HepG2 (cell line): ENCODE results near the gene SETD2. TPM values are rescaled to one million over a fixed set of nuclear protein-coding genes. Genes with fewer than 3 reads are reported as not detected.

Source experiments
- ATAC-seq: fragments of 200-7000 bp; cut with Tn5 transposase; 3 replicates; pipeline ENCODE4 v1.9.1; 2020; ENCODE audit warnings: mild to moderate bottlenecking, moderate library complexity
- BruUV-seq: library from RNA; stranded (reverse); fragments of 400-500 nt; replicated peaks from 2 replicates; lab custom pipeline; 2021; lab: Mats Ljungman, UMichigan
- CTCF ChIA-PET: fragments of 300-600 bp; formaldehyde crosslinking; extraction: SDS; loops from one replicate; lab custom pipeline; 2021; ENCODE audit warnings: low total read pairs, inconsistent platforms, low intra/inter-chr PET ratio; lab: Yijun Ruan, JAX
- POLR2A ChIA-PET: fragments of 350-600 bp; sonication (Branson Sonifier 250); formaldehyde crosslinking; loops from one replicate; lab custom pipeline; 2020; ENCODE audit warnings: antibody characterized with exemption, inconsistent platforms; lab: Yijun Ruan, JAX
- DNase-seq: peaks from one replicate; pipeline ENCODE4 v3.0.0-alpha.2; 2015; ENCODE audit warnings: low spot score
- FAIRE-seq: peaks from 3 replicates; lab custom pipeline; 2011; peaks lifted over from hg19 to GRCh38; lab: Jason Lieb, UNC
- H2AFZ ChIP-seq: one replicate; pipeline ENCODE4 v1.6.1; 2011; ENCODE audit warnings: low read length, inconsistent platforms
- H3K27ac ChIP-seq: fragments of 300-600 bp; 3 replicates; pipeline ENCODE4 v1.8.0; 2011; ENCODE audit warnings: mixed run types, mild to moderate bottlenecking, mixed read lengths, low read length, inconsistent platforms; ENCODE audit not compliant: insufficient read depth; ENCODE audit errors: extremely low read length
- H3K27me3 ChIP-seq, 2 experiments: fragments of 200-600 bp in 1 of 2; 2 replicates in 1 of 2; 3 replicates in 1 of 2; pipeline versions ENCODE4 v1.6.0 to v1.8.0; 2011; ENCODE audit warnings: low read length in 2 of 2, mild to moderate bottlenecking in 2 of 2, moderate library complexity in 2 of 2, inconsistent platforms in 1 of 2; ENCODE audit not compliant: insufficient read depth in 2 of 2, control insufficient read depth in 1 of 2
- H3K36me3 ChIP-seq, 2 experiments: fragments of 200-600 bp in 1 of 2; replicated peaks in 1 of 2; 2 replicates in 1 of 2; 3 replicates in 1 of 2; pipeline versions ENCODE4 v1.5.1 to v1.8.0; 2011; ENCODE audit warnings: low read length in 2 of 2, inconsistent platforms in 1 of 2; ENCODE audit not compliant: insufficient read depth in 2 of 2, control insufficient read depth in 1 of 2
- H3K4me1 ChIP-seq: 2 replicates; pipeline ENCODE4 v1.5.1; 2012; ENCODE audit warnings: low read length, inconsistent platforms; ENCODE audit not compliant: insufficient read depth
- H3K4me2 ChIP-seq: 2 replicates; pipeline ENCODE4 v1.6.0; 2011; ENCODE audit warnings: low read depth, low read length, inconsistent platforms
- H3K4me3 ChIP-seq, 3 experiments: fragments of 200-600 bp in 1 of 3; sonication (generic), shearing (Covaris generic) in 1 of 3; replicated peaks in 1 of 3; 2 replicates each; pipeline ENCODE4 v1.5.1; 2011 to 2016; ENCODE audit warnings: low read length in 3 of 3, inconsistent platforms in 2 of 3, low read depth in 2 of 3, mild to moderate bottlenecking in 2 of 3, control low read depth in 1 of 3, mixed read lengths in 1 of 3; ENCODE audit not compliant: insufficient read depth in 1 of 3
- H3K79me2 ChIP-seq: one replicate; pipeline ENCODE4 v1.6.1; 2011; ENCODE audit warnings: low read length, inconsistent platforms; ENCODE audit not compliant: insufficient read depth
- H3K9ac ChIP-seq: 2 replicates; pipeline ENCODE4 v1.6.0; 2011; ENCODE audit warnings: mild to moderate bottlenecking, low read depth, low read length, inconsistent platforms; ENCODE audit not compliant: insufficient read depth
- H3K9me3 ChIP-seq: 2 replicates; pipeline ENCODE4 v1.5.1; 2012; ENCODE audit warnings: mild to moderate bottlenecking, low read length
- H4K20me1 ChIP-seq: 2 replicates; pipeline ENCODE4 v1.6.0; 2011; ENCODE audit warnings: inconsistent platforms, mild to moderate bottlenecking, low read length, moderate library complexity; ENCODE audit not compliant: insufficient read depth
- ELF1 ChIP-seq: sonication (generic); formaldehyde crosslinking; IDR thresholded peaks from 2 replicates; pipeline ENCODE4 v1.4.0; 2020; ENCODE audit warnings: missing genetic modification reagents
- FLYWCH1 ChIP-seq: sonication (generic); formaldehyde crosslinking; IDR thresholded peaks from 2 replicates; pipeline ENCODE4 v1.8.1; 2023; ENCODE audit warnings: mild to moderate bottlenecking, missing genetic modification reagents
- PITX1 ChIP-seq: sonication (generic); formaldehyde crosslinking; IDR thresholded peaks from 2 replicates; pipeline ENCODE4 v1.5.1; 2020; ENCODE audit warnings: mild to moderate bottlenecking, missing genetic modification reagents
- TEAD2 ChIP-seq: sonication (generic); formaldehyde crosslinking; IDR thresholded peaks from 2 replicates; pipeline ENCODE4 v1.9.0; 2021; ENCODE audit warnings: missing genetic modification reagents
- ZBTB26 ChIP-seq: IDR thresholded peaks from 2 replicates; pipeline ENCODE4 v1.6.1; 2016; ENCODE audit warnings: missing compliant biosample characterization, missing genetic modification reagents, borderline replicate concordance
- ZFP41 ChIP-seq: sonication (generic); formaldehyde crosslinking; IDR thresholded peaks from 2 replicates; pipeline ENCODE4 v1.4.0; 2020; ENCODE audit warnings: mild to moderate bottlenecking, missing genetic modification reagents, borderline replicate concordance
- ZNF335 ChIP-seq: sonication (generic); formaldehyde crosslinking; IDR thresholded peaks from 2 replicates; pipeline ENCODE4 v1.4.0; 2020; ENCODE audit warnings: missing genetic modification reagents
- ZNF609 ChIP-seq: sonication (generic); formaldehyde crosslinking; IDR thresholded peaks from 2 replicates; pipeline ENCODE4 v1.4.0; 2020; ENCODE audit warnings: mild to moderate bottlenecking, missing genetic modification reagents, borderline replicate concordance
- ZNF777 ChIP-seq: sonication (generic); formaldehyde crosslinking; IDR thresholded peaks from 2 replicates; pipeline ENCODE4 v1.4.0; 2020; ENCODE audit warnings: missing genetic modification reagents
- WGBS: methylation state at CpG from one replicate; pipeline ENCODE4 v1.1.6; 2017; ENCODE audit warnings: low lambda C conversion rate; 5-methylcytosine and 5-hydroxymethylcytosine counted together
- in situ Hi-C: cut with HindIII; loops from 2 replicates; pipeline ENCODE4 v1.10.0; 2017; ENCODE audit warnings: low pct_unique_long_range_greater_than_20kb; ENCODE audit not compliant: extremely low pct_ligation_motif_present
- intact Hi-C: fragments of 100-400 bp; cut with micrococcal nuclease; formaldehyde crosslinking; loops from one replicate; pipeline ENCODE4 v1.10.0; 2022; ENCODE audit not compliant: unreplicated experiment
- polyA plus RNA-seq, 8 experiments: library from polyadenylated mRNA; depleted of rRNA in 3 of 8; stranded (reverse) in 7 of 8; unstranded in 1 of 8; fragments of >200 nt; fragmentation: Illumina TruSeq in 4 of 8; extraction: Trizol in 4 of 8; gene quantifications; 2 replicates each; pipeline versions ENCODE4 v1.2.1 to v1.2.3, GENCODE V29; 2011 to 2016; ENCODE audit warnings: low read depth in 4 of 8, missing spikeins in 1 of 8, mixed read lengths in 1 of 8; ENCODE audit not compliant: insufficient read depth in 1 of 8
- total RNA-seq, 5 experiments: library from RNA; depleted of rRNA; stranded (reverse); fragments of >200 nt; fragmentation: Illumina TruSeq; extraction: Trizol; gene quantifications; 2 replicates each; pipeline ENCODE4 v1.2.3, GENCODE V29; 2016; ENCODE audit warnings: low read depth in 1 of 5

Gene SETD2
- total and polyA plus RNA-seq, 2 of the 13 experiments (the other 11 are each of a cell fraction or from before 2014, with no cell fraction given), result 14.2 to 24.2 TPM

- H3K9me3 ChIP-seq, result no peaks in the 10 kb centered on the region
- H3K27me3 ChIP-seq, result no peaks in the 10 kb centered on the region
- in situ Hi-C loops (no loop called here), intact Hi-C loops (no loop called here)
- no peak for ATAC-seq
- no peak overlapping the region for H3K4me2 ChIP-seq
- peaks cover 5 to 8% of the 10 kb centered on the region in 2 experiments; a peak in 3 of 5 replicates for H3K36me3 ChIP-seq
- H4K20me1 ChIP-seq, result no peaks in the 10 kb centered on the region
- H3K4me1 ChIP-seq, result peaks cover 12% of the 10 kb centered on the region
- no peak overlapping the region for H3K4me3 ChIP-seq
- H3K27ac ChIP-seq, result no peak overlapping the region
- no TSS peak for BruUV-seq
- ChIA-PET CTCF (interaction anchor here (2.0 kb wide), 1 partner anchor 76 kb away, joined by 27 read pairs; no protein-coding TSS in a partner anchor), POLR2A (no interaction called here)
- DNase-seq, result no peak
- no peak for FAIRE-seq
- no peak overlapping the region for H3K9ac ChIP-seq
- no peak overlapping the region for H2AFZ ChIP-seq
- no peak for TF ChIP-seq FLYWCH1 (CRISPR knock-in tag)
- TF ChIP-seq ZNF335, result no peak
- no peak for TF ChIP-seq PITX1 (CRISPR knock-in tag)
- TF ChIP-seq ZBTB26 (CRISPR knock-in tag), result no peak
- TF ChIP-seq TEAD2, result no peak
- no peak for TF ChIP-seq ZNF777 (CRISPR knock-in tag)
- no peak for TF ChIP-seq ELF1
- TF ChIP-seq ZNF609 (CRISPR knock-in tag), result no peak
- no peak for TF ChIP-seq ZFP41 (CRISPR knock-in tag)
- 91% methylated on average over 8 of the region's 14 CpGs for WGBS
- H3K79me2 ChIP-seq, result no peaks in the 10 kb centered on the region
Observed at GRCh38 chr3:46999516-47000197, 164.3 kb downstream of the SETD2 start.
